ENCODE measurements around the gene LCLAT1.

GRCh38 chr2:30608643-30609042 lies 161.6 kb downstream of the LCLAT1 start:
- TF ChIP-seq POLR2A (IDR thresholded peaks at IDR 0.05; ENCODE audit: low read depth, low read length) (no peak), TAF1 (IDR thresholded peaks at IDR 0.05; ENCODE audit: borderline replicate concordance, low read depth, low read length) (no peak)

Data from GM12892 (cell line).